Tibial artery (tissue), 4 donors: ENCODE measurements around the gene RIC8B.

Experiments
- DNase-seq, 2 donors: peaks; one replicate each; pipeline ENCODE4 v3.0.0-alpha.2; 2019
- H3K27ac ChIP-seq, 2 donors: fragments of 200-600 bp; sonication (generic) in 1 of 2; 1 replicate in 1 of 2; 2 replicates in 1 of 2; pipeline ENCODE4 v1.5.1; 2018 to 2019; ENCODE audit warnings: mild to moderate bottlenecking in 1 of 2
- H3K27me3 ChIP-seq, 2 donors: fragments of 200-600 bp; sonication (generic) in 1 of 2; one replicate each; pipeline versions ENCODE4 v1.5.1 to v1.6.0; 2016 to 2019
- H3K36me3 ChIP-seq, 3 donors: fragments of 200-600 bp; sonication (generic) in 2 of 3; one replicate each; pipeline ENCODE4 v1.5.1; 2016 to 2019; ENCODE audit warnings: mild to moderate bottlenecking in 2 of 3
- H3K4me1 ChIP-seq, 4 donors: fragments of 200-600 bp; sonication (generic) in 2 of 4; 1 replicate in 3 of 4; 2 replicates in 1 of 4; pipeline ENCODE4 v1.5.1; 2016 to 2019
- H3K4me3 ChIP-seq, 2 donors: fragments of 200-600 bp; sonication (generic) in 1 of 2; 1 replicate in 1 of 2; 2 replicates in 1 of 2; pipeline ENCODE4 v1.5.1; 2018 to 2019; ENCODE audit warnings: mild to moderate bottlenecking in 2 of 2
- H3K9me3 ChIP-seq, 3 donors: fragments of 200-600 bp; sonication (generic) in 1 of 3; one replicate each; pipeline ENCODE4 v1.5.1; 2016 to 2019
- CTCF ChIP-seq, 2 experiments: fragments of 200-600 bp in 1 of 2; fragments of 450-650 bp in 1 of 2; IDR thresholded peaks; one replicate each; pipeline ENCODE4 v1.5.1; 2017 to 2019; ENCODE audit warnings: antibody characterized with exemption in 2 of 2, mild to moderate bottlenecking in 1 of 2, moderate library complexity in 1 of 2
- intact Hi-C: fragments of 100-400 bp; cut with DNase I; formaldehyde crosslinking; loops from one replicate; pipeline ENCODE4 v1.15.0; 2023; ENCODE audit warnings: low total_unique reads

The RIC8B gene

DNA sequence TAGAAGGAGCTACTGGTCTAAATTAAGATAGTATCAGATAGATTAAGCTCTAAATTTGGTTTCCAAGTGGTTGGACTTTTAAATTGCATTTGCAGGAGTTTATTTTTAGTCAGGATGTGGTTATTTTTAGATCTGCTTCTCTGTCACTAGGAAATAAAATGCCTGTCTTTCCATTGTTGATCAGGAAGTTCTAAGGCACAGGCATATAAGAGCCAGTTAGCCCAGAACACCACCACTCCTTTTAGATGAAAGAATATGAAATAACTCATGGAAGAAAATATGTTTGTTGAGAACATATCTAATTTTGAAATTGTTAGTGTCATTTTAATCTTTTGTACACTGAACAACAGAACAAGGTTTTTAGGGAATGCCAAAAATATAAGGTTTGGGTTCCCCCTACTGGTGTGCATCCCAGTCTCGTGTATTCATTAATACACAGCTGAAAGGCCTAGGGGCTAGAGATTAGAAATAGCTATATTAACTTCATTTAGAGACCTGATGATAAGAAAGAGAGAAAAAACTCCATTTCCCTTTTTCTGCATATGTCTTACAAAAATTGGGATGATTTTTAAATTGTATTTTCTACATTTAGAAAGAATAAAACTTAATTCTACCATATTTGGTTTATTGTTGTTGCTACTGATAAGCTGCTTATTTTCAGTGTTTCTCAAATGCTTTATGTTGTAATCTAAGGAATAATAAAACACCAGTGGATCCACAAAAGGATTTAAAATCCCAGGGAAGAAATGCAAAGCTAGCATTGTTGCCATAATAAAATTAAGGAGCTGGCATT is 67.2 kb downstream of the RIC8B start:
- peak; percentile 53 to 67 for TF ChIP-seq CTCF (IDR thresholded peaks at IDR 0.05)
- Histone ChIP-seq H3K36me3 (peaks cover 4 to 18% (median 12%) of the 10 kb centered on the region in 3 donors), H3K9me3 (no peaks in the 10 kb centered on the region), H3K27ac (peak overlapping the region in 1 of 2 donors; percentile 36), H3K27me3 (no peaks in the 10 kb centered on the region), H3K4me1 (peaks cover 0 to 32% (median 9%) of the 10 kb centered on the region in 4 donors), H3K4me3 (no peak overlapping the region)
- intact Hi-C loops, result loop anchor here (2.0 kb wide), 1 partner anchor 455 kb away; no protein-coding TSS in a partner anchor
- DNase-seq, result peak in 1 of 2 donors; percentile 29

DNA sequence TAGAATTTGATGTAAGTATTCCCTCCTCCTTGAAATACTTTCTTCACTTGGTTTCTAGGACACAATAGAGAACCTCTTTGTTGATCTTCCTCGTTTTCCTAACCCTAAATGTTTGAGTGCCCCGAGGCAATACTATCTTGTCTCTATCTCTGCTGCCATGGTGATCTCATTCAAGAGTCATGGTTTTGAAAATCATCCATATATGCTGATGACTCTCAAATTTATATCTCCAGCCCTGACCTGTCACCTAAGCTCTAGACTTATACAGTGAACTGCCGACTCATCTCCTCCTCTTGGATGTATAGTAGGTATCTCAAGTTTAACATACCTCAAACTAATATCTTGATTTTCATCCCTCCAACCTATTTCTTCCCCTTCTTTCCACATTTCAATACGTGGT is 71.4 kb downstream of the RIC8B start:
- Histone ChIP-seq H3K27me3 (no peaks in the 10 kb centered on the region), H3K36me3 (peaks cover 4 to 24% (median 15%) of the 10 kb centered on the region in 3 donors), H3K27ac (no peak overlapping the region), H3K9me3 (no peaks in the 10 kb centered on the region), H3K4me1 (peaks cover 0 to 12% (median 3%) of the 10 kb centered on the region in 4 donors), H3K4me3 (no peak overlapping the region)
- no peak for DNase-seq
- intact Hi-C loops, result no loop called here
- TF ChIP-seq CTCF (IDR thresholded peaks at IDR 0.05), result no peak

- intact Hi-C loops, result no loop called here
- no peaks in the 10 kb centered on the region for H3K27me3 ChIP-seq
Measured at GRCh38 chr12:106847861-106848260, 73.4 kb downstream of the RIC8B start.

DNA sequence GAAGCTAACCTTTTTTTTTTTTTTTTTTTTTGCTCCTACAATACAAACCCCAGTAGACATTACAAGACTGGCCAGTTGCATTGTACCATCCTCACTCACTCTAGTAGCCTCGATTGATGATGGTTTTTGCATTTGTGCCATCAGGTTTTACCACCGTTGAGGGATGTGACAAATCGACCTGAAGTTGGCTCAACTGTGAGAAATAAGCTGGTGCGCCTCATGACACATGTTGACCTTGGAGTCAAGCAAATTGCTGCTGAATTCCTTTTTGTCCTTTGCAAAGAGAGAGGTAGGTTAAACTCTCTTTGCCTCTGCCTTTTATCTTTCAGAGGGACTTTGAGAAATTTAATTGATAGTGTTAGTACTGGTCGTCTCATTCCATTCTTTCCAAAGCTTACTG is 76.8 kb downstream of the RIC8B start:
- no peak overlapping the region for H3K4me3 ChIP-seq
- no peaks in the 10 kb centered on the region for H3K4me1 ChIP-seq
- H3K27me3 ChIP-seq, result no peaks in the 10 kb centered on the region
- H3K9me3 ChIP-seq, result no peaks in the 10 kb centered on the region
- no peak for TF ChIP-seq CTCF (IDR thresholded peaks at IDR 0.05)
- intact Hi-C loops, result no loop called here
- no peak overlapping the region for H3K27ac ChIP-seq
- peaks cover 12 to 26% (median 16%) of the 10 kb centered on the region in 3 donors for H3K36me3 ChIP-seq
- no peak for DNase-seq

More at GRCh38 chr12:106847861-106848260, 73.4 kb downstream of the RIC8B start:
- Histone ChIP-seq H3K9me3 (no peaks in the 10 kb centered on the region), H3K36me3 (peaks cover 15 to 29% (median 24%) of the 10 kb centered on the region in 3 donors), H3K4me3 (no peak overlapping the region), H3K27ac (no peak overlapping the region), H3K4me1 (no peaks in the 10 kb centered on the region)
- no peak for DNase-seq
- TF ChIP-seq CTCF (IDR thresholded peaks at IDR 0.05), result no peak

GRCh38 chr12:106854723-106855122 is 80.2 kb downstream of the RIC8B start:
- peaks cover 10 to 26% (median 23%) of the 10 kb centered on the region in 3 donors for H3K36me3 ChIP-seq
- TF ChIP-seq CTCF (IDR thresholded peaks at IDR 0.05), result no peak
- no peaks in the 10 kb centered on the region for H3K4me1 ChIP-seq
- intact Hi-C loops, result no loop called here
- H3K4me3 ChIP-seq, result no peak overlapping the region
- H3K27ac ChIP-seq, result no peak overlapping the region
- H3K9me3 ChIP-seq, result no peaks in the 10 kb centered on the region
- DNase-seq, result no peak
- H3K27me3 ChIP-seq, result no peaks in the 10 kb centered on the region
